ENCODE data around the gene SHROOM3.

Gene SHROOM3

DNA sequence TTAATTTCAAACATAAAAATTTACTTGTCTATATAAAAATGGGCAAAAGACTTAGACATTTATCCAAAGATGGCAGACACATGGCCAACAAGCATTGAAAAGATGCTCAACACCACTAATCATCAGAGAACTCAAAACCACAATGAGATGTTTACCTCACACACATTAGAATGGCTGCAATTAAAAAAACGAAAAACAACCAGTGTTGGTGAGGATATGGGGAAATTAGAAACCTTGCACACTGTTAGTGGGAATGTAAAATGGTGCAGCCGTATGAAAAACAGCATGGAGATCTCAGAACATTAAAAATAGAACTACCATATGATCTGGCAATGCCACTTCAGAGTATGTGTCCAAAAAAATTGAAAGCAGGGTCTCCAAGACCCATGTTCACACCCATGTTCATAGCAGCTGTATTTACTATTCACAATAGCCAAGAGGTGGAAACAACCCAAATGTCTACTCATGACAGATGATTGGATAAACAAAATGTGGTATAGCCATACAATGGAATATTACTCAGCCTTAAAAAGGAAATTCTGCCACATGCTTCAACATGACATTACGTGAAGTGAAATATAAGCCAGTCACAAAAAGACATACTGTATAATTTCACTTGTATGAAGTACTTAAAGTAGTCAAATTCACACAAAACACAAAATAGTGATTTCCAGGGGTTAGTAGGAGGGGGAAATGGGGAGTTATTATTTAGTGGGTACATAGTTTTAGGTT lies 316.7 kb downstream of the SHROOM3 start:
- DNase-seq (ENCODE audit: low read depth), result no peak

DNA sequence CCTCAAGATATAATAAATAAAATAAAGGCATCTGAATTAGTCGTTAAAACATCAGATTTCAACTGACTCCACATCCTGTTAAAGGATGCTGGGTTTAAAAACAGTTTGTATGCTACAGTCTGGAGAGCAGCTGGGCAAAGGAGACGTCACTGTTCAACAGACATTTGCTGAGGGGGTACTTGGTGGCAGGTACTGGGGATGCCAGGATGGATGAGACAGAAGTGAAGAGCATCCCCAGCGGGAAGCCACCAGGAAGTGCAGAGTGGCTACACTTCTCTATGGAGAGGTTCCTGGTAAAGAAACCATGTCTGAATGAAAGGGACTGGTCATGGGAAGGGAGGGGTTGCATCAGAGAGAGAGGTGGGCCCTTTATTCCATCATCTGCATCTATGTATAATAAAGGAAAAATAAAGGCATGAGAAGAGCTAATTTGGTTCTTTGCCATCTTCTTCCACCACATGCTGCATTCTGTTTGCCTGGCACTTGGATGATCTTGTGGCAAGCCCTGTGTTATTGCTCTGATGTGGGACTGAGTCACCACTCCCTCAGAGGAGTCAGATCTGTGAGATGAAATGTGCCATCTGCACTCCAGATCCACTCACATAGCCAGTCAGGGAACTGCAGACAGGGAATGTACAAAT lies 318.0 kb downstream of the SHROOM3 start:
- peak; percentile 99 for DNase-seq (ENCODE audit: low read depth)

DNA sequence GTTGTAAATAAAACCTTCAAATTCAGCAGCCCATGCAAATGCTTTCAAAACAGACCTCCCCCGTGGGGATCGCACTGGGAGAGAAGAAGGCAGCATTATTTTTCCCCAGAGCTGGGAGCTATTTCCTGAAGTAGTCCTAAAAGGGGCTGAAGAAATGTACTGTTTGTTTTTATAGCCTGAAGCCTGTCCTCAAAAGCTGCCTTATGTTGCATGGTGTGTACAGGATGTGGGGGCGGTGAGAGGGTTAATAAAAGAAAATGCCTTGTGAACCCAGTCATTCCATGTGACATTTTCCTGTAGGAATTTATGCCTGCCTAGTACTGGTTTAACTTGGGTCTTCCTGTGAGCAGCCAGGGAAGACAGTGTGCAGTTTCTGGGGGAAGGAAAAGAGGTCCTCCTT lies 318.8 kb downstream of the SHROOM3 start:
- DNase-seq (ENCODE audit: low read depth), result peak; percentile 99

DNA sequence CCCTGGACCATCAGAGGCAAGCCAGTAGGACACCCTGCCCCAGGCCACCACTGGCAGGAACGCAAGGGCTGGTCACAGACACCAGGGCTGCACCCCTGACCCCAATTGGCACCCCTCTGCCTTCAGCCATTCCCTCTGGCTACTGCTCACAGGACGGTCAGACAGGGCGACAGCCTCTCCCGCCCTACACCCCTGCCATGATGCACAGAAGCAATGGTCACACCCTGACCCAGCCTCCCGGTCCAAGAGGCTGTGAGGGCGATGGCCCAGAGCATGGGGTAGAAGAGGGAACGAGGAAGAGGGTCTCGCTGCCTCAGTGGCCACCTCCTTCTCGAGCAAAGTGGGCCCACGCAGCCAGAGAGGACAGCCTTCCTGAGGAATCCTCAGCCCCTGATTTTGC lies 319.4 kb downstream of the SHROOM3 start:
- DNase-seq (ENCODE audit: low read depth), result no peak

DNA sequence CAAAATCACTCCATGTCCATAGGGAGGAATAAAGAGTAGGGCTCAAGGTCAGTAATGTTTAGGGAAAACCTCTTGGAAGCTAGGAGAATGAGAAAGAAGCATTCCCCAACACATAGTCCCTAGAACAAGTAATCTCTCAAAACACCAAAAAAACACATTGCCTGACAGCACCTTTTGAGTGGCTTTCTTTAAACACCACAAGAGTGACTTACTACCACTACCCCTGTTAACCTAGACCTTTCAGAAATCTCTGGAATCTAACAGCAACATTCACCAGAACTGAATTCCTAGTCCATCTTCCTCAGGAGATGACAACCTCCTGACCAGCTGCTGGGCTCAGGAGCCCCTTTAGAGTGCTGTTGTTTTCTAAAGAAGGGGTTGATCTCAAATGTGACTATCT lies 320.7 kb downstream of the SHROOM3 start:
- peak; percentile 61 for DNase-seq (ENCODE audit: low read depth)

DNA sequence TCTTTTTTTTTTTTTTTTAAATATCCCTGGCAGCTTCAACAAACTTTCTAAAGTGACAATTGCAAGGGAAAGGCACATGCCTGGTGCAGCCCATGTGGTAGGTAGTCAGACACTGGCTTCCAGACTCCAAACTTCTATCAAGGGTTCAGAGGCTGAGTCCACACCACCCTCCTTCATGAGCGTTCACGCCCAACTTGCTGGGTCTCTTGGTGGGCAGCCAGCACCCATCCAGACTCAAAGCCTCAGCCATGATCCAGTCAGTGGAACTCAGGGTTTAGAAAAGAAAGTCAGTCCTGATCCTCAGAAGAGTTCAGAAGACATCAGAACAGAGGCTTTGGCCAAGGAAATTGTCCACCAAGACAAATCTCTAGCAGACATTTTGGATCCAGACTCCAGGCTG lies 321.4 kb downstream of the SHROOM3 start:
- no peak for DNase-seq (ENCODE audit: low read depth)

DNA sequence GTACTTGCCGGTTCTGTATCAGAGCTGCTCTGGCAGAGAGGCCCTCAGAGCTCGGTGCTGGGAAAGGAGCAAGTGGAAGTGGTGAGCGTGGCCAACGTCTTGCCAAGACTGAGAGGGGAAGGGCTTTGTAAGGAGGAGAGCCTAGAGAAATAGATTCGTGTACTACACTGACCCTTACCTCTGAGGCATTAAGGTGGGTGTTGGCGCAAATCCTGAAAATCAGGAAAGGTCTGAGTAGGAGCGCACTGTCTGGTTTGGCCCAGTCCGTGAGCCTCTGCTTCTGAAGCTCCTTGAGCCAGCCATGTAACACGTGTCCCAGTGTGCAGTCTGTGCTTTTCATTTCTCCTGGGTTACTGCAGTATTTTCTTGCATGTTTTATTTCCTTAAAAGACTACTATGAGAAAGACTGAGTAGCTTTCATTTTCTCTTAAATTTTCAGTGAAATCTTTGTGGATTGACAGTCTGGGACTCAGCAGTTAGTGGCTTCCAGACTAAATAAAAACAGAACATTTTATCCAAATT lies 322.4 kb downstream of the SHROOM3 start:
- no peak for DNase-seq (ENCODE audit: low read depth)

DNA sequence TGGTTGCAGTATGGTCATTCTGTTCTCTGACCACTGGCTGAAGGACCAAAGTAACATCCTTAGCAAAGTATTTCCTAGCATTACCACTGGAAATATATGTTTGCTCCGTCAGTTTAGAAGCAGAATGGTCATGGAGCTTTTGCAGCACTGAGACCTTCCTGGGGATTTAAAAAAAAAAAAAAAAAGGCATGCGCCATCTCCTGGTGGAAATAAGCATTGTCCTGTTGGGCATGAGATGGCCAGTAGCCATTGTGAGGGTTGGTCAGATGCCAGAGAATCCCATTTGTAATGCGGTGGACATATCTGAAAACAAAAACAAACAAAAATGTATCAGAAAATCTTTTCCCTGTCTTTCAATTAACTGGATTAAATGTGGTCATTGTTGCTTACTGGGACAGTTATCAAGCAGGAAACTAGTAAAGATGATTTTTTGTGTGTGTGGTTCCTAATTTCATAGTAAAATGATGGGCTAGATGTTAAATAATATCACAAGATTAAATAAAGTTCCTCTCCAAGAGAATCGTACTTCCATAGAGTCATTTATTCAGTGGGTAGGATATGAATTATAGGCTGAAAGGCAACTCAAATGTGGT lies 323.4 kb downstream of the SHROOM3 start:
- peak; percentile 89 for DNase-seq (ENCODE audit: low read depth)

DNA sequence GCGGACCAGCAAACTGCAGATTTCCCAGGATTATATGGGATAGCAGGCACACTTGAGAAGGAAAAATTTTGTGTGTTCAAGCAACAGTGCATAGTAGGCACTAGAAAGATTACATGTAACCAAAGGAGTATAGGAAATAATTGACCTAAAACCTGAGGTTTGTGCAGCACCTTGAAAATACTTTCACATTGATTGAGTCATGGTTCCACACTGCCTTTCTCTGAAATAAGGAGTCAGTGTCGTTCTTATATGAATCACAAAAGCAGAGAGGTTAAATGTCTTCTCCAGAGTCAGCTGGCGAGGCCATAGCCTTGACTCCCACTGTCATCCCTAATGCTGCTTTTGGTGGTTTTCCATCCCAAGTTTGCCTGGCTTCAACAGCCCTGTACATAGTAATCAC lies 324.0 kb downstream of the SHROOM3 start:
- no peak for DNase-seq (ENCODE audit: low read depth)

DNA sequence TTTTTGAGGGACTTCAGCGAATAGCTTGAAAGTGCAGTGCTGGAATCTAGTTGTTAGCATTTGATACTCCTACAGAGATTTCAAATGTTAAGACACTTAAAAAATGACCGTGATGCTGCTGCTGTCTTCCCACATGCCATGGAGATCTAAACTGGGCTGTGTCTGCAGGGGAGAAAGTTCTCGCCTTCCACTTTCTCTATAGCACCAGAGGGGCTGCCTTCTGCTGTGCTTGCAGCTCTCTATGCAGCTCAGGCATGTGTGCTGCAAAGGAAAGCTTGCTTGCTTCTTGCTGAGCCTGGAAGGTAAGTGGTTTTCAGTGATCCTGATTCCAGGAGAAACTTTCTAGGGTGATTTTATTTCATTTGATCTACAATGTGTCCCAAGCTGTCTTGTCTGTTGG lies 325.2 kb downstream of the SHROOM3 start:
- DNase-seq (ENCODE audit: low read depth), result no peak

DNA sequence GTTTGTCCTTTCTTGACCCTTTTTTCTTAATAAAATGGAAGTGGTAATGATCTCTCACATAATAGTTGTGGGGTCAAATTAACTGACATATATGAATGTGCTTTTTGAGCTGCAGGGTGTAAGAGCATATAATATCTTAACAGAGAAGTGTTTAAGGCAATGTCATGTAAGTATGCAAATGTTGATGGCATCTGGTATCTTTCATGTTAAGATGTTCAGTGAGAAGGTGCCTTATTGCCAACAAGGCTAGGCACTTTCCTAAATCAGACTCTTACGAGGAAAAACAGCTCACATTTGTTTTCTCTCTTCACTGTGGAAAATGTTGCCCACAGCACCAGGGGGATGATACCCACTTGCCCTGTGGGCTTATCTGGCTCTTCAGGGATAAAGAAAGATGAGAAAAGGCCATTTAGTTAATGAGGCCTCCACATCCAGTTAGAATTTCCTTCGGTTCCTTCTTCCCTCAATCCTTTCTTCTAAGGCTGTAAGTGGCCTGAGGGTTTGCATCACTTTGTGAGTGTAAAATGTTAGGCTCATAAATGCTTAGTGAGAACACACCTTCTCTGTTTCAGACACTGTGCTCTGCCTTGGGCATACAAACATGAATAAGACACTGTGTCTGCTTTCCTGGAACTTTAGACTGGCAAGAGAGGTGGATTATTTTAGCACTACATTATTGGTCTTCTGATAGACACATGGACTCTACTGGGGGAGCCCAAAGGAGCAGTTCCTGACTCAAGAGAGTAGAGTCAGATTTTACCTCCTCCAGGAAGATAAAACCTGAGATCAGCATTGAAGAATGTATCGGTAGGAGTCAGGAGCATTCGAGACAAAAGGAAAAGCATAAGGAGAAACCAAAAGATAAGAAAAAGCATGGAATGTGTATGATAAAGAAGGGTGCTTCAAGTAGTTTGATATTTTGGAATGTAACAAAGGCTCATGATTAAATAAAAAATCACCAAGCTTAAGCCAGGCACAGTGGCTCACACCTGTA lies 327.4 kb downstream of the SHROOM3 start:
- DNase-seq (ENCODE audit: low read depth), result no peak

DNA sequence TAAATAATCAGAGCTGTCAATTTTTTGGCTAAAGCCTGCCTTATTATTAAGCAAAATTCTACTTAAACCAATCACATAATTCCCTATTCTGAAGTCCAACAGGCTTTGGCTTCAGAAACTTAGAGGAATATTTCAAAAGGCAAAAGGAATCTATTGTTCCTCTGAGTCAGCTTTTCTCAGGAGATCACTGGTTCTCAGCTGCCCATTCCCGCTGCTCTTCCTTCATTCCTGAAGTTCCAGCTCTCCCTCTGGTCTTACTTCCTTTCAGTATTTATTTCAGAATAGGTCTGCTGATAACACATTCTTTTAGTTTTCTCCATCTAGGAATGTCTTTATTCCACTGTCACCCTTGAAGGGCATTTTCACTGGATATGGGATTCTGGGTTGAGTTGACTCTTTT lies 329.2 kb downstream of the SHROOM3 start:
- DNase-seq (ENCODE audit: low read depth), result peak; percentile 94

DNA sequence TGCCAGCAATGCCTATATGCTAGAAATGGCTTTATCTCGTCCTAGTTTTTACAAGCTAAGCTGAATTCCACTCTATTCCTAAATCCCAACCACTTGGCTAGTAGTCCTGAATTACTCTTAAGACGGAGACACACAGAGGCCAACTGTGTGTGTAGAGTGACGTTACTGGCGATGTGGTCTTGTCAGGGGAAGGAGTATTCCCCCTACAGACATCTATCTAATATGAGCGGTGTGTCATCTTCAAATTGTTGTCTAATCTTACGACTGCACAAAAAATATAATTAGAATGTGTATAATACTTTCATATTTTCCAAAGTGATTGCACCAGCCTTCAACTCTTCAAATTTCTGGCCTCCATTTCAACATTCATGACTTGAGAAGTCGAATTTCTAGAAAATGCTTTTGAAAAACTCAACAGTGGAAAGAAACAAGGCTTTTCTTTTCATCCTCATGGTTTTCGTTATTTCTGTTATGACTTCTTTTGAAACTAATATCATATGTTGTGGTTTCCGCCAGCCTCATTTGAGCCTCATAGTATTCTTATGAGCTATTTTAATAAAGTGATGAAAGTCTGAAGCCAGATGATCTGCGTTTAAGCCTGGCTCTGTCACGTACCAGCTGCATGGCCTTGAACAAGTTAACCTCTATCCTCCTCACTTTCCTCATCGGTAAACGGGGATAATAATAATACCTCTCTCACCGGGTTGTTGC lies 330.6 kb downstream of the SHROOM3 start:
- DNase-seq (ENCODE audit: low read depth), result peak; percentile 74

DNA sequence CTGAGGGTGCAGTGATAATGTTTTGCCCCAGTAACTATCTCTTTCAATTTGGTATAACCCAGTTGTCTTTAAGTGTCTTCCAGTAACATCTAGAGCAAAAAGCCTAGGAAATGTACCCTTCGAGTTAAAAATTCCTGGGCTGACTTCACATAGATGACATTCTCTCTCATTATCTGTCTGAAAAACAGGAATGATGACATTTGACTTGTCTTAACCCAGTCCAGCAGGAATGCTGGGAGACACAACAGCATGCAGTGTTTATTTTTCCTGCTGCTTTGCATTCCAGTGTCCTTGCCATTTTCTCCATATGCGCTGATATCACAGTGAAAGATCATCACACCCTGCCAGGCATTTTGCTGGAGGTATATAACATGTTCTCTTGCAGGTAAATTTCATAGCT lies 333.0 kb downstream of the SHROOM3 start:
- DNase-seq (ENCODE audit: low read depth), result peak; percentile 96

DNA sequence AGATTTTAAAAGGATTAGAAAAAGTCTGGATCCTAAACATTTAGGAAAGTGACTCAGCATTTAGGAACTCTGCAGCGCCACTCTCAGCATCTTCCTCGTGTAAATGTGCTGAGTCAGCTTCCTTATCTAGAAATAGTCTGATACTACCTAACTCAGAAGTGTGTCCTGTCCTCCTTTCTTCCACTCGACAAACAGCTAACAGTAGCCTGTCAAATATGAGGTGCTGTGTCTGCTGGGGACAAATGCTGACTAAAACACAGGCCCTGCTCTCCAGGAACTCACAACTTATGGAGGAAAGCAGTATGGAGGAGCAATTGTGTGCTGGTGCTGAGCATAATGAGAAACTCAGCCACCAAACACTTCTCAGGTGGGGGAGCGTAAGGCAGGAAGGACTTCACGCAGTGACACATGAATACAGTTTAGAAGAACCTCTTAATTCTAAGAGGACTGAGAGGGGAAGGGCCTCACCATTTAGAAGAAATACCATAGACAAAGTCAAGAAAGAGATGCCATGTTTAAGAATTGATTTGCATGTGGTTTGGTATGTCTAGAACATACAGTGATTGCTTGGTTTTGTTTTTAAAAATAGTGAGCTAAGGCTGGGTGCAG lies 337.6 kb downstream of the SHROOM3 start:
- peak; percentile 87 for DNase-seq (ENCODE audit: low read depth)

DNA sequence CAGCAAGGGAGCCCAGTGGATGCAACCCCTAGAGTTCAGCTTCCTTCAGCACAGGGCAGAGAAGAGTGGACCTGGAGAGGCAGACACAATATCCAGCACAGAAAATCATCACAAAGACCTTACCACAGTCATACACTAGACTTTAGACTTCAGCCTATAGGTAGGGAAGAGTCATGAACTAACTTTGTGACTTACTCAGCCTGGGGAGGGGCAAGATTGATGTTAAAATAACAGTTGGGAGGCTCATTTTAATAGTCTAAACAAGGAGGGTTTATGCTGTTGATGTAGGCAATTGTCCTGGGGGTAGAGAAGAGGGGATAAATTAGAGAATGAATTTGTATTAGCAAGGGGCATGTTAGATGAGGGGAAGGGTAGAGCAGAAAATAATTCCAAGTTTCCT lies 338.7 kb downstream of the SHROOM3 start:
- no peak for DNase-seq (ENCODE audit: low read depth)

DNA sequence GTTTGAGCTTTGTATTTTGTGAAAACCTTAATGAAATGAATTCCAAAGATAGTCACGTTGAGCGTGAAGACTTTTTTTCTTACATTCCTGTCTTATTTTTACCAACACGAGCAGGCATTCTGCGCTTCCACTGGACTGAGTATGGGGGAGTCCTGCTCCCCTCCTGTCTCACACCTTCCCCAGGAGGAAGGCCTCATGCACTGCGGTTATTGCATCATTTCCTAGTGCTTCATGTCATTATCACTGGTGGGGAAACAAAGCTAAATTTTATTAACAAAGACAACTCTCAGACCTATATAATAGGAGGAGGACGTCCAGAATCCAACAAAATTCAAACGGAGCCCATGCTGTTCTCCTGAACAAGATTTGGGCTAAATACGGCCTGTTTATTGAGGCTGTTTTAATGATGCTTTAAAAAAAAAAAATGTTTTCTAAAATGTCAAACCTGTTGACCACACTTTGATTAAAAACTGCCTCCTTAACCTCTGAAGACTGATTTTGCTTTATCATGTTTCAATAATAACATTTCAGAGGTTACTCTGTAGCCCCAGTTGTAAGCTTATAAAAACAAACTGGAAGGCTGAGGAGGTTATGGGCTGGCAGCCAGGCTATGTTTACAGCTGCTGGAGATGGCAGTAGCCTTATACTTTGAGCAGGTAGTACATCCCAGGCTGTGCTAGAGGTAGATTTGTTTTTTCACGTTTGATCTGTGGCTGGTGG lies 344.9 kb downstream of the SHROOM3 start:
- peak; percentile 61 for DNase-seq (ENCODE audit: low read depth)

DNA sequence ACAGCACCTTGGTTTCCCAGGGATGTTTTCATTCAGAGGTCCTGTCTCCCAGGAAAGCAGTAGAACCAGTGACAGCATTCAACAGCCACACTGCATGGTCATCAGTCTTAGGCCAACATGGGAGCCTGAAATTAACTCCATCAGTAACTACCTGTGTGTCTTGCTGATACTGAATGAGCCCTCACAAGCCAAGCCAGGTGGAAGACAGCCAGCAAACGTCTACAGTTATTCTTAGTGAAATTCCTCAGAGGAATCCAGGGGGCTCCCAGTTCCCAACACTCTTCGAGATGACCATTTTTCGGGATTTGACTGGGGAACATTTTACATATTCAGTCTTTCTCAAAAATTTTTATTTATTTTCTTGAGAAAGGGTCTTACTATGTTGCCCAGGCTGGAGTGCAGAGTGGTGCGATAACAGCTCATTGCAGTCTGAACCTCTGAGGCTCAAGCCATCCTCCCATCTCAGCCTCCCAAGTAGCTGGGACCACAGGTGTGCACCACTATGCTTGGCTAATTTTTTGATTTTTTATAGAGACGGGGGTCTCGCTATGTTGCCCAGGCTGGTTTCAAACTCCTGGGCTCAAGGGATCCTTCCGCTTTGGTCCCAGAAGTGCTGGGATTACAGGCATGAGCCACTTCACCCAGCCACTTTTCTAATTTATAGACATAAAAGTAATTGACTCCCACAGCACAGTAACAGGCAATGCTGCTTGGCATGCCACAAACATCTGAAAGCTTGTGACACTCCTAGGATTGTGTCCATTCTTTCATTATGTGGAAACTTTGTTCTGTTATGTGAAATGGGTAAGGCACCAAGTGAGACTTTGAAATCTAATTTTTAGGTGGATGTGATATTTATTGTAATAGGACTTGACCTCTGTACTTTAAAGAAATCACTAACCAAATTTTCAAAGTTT lies 346.0 kb downstream of the SHROOM3 start:
- peak; percentile 56 for DNase-seq (ENCODE audit: low read depth)
